WERI-Rb-1 (cell line): ENCODE measurements around the gene EPS8.
"Not testable (repeated sequence)": the region's sequence is repeated elsewhere in the genome, so short reads cannot be mapped to it uniquely, and the experiment has no call there.

Source experiments
- DNase-seq: peaks from one replicate; pipeline ENCODE4 v3.0.0-alpha.2; 2020
- H3K27ac ChIP-seq: fragments of 250-450 bp; sonication (Bioruptor Pico); 2 replicates; pipeline ENCODE4 v1.5.1; 2020; ENCODE audit warnings: mild to moderate bottlenecking, moderate library complexity
- H3K27me3 ChIP-seq: fragments of 250-450 bp; sonication (Bioruptor Pico); 2 replicates; pipeline ENCODE4 v1.5.1; 2021; ENCODE audit warnings: mild to moderate bottlenecking, low read depth, moderate library complexity; ENCODE audit not compliant: insufficient read depth, severe bottlenecking
- H3K36me3 ChIP-seq: fragments of 250-450 bp; sonication (Bioruptor Pico); 2 replicates; pipeline ENCODE4 v1.5.1; 2020; ENCODE audit warnings: mild to moderate bottlenecking, moderate library complexity
- H3K4me3 ChIP-seq: 2 replicates; pipeline ENCODE4 v1.5.1; 2011; ENCODE audit warnings: low read depth, mild to moderate bottlenecking, control low read depth, low read length
- H3K9me3 ChIP-seq: fragments of 250-450 bp; sonication (Bioruptor Pico); 2 replicates; pipeline ENCODE4 v1.5.1; 2021; ENCODE audit warnings: mild to moderate bottlenecking, moderate library complexity; ENCODE audit not compliant: severe bottlenecking
- TF ChIP-seq, protein P1 (sequence below): IDR thresholded peaks from 2 replicates; pipeline ENCODE4 v1.5.1; 2011; ENCODE audit warnings: low read depth, mild to moderate bottlenecking, control low read depth, inconsistent platforms, low read length

The EPS8 gene

DNA sequence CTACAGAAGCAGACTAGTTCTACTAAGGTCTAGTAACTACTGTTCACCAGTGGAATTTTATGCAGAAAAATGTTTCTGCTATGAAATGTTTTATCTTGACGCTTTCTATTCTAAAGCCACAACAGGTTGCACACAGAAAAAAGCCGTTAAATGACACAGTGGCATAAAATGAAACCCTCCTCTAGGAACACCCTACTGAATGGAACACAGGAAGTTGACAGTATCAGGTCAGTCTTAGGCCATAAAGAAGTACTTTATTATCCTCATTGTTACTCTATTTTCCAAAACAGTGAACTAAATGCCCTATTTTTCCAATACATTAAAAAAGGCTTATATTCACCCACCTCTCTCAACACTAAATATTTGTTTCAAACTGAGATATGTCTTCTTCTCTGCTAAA, 21.9 kb downstream of the EPS8 start:
- no peaks in the 10 kb centered on the region for H3K9me3 ChIP-seq
- H3K36me3 ChIP-seq = no peaks in the 10 kb centered on the region
- DNase-seq = no peak
- H3K27me3 ChIP-seq = no peaks in the 10 kb centered on the region
- no peak overlapping the region for H3K27ac ChIP-seq
- no peak overlapping the region for H3K4me3 ChIP-seq
- TF ChIP-seq, protein P1, sequence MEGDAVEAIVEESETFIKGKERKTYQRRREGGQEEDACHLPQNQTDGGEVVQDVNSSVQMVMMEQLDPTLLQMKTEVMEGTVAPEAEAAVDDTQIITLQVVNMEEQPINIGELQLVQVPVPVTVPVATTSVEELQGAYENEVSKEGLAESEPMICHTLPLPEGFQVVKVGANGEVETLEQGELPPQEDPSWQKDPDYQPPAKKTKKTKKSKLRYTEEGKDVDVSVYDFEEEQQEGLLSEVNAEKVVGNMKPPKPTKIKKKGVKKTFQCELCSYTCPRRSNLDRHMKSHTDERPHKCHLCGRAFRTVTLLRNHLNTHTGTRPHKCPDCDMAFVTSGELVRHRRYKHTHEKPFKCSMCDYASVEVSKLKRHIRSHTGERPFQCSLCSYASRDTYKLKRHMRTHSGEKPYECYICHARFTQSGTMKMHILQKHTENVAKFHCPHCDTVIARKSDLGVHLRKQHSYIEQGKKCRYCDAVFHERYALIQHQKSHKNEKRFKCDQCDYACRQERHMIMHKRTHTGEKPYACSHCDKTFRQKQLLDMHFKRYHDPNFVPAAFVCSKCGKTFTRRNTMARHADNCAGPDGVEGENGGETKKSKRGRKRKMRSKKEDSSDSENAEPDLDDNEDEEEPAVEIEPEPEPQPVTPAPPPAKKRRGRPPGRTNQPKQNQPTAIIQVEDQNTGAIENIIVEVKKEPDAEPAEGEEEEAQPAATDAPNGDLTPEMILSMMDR = no peak

DNA sequence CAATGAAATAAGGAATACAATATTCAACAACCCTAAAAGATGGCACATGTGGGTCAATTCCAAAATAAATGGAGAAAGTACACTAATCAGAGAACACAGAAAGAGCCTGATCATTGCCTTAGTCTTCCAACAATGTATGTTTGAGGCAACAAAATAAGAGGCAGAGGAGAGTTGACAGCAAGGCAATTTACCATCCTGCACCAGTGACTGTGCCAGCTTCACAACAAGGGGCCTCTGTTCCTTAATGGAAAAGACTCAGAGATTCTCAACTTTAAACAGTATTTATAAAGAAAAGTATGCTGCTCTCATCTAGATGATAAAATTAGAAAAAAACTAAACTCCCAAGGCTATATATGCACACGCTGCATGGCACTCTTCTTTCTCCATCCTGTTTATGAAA, 25.9 kb downstream of the EPS8 start:
- H3K4me3 ChIP-seq = no peak overlapping the region
- no peaks in the 10 kb centered on the region for H3K36me3 ChIP-seq
- DNase-seq = no peak
- no peaks in the 10 kb centered on the region for H3K27me3 ChIP-seq
- H3K27ac ChIP-seq = no peak overlapping the region
- TF ChIP-seq, protein P1 = no peak
- no peaks in the 10 kb centered on the region for H3K9me3 ChIP-seq

- not testable (repeated sequence) for H3K27ac ChIP-seq, DNase-seq, H3K9me3 ChIP-seq, H3K4me3 ChIP-seq, H3K27me3 ChIP-seq, H3K36me3 ChIP-seq
These were observed 27.0 kb downstream of the EPS8 start for GRCh38 chr12:15762162-15762561.

- no peaks in the 10 kb centered on the region for H3K27me3 ChIP-seq
- H3K9me3 ChIP-seq = no peaks in the 10 kb centered on the region
- no peak overlapping the region for H3K4me3 ChIP-seq
- TF ChIP-seq, protein P1 = no peak
- no peak overlapping the region for H3K27ac ChIP-seq
- no peaks in the 10 kb centered on the region for H3K36me3 ChIP-seq
- DNase-seq = no peak
These were observed 31.5 kb downstream of the EPS8 start for GRCh38 chr12:15757553-15758255.

- TF ChIP-seq, protein P1 = no peak
- Histone ChIP-seq H3K9me3 (no peaks in the 10 kb centered on the region), H3K4me3 (no peak overlapping the region), H3K36me3 (no peaks in the 10 kb centered on the region), H3K27ac (no peak overlapping the region), H3K27me3 (no peaks in the 10 kb centered on the region)
- no peak for DNase-seq
These were observed 32.4 kb downstream of the EPS8 start for GRCh38 chr12:15756822-15757221.

DNA sequence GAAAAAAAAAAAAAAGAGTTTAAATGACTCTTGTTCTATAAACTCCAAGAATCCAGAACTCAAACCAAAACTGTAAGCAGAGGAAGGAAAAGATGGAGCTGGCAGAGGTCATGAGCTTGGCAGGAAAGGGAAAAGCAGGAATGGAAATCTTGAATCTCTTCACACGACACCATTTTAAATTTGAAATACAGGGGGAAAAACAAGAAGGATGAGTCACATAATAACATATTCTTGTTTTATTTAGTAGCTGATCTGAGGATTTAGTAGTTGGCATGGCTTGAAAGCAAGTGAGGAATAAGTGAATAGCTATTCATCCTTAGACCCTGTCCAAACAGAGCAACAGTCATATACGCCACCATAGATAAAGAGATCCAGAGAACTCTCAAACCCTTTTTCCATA, 35.0 kb downstream of the EPS8 start:
- no peak for DNase-seq
- Histone ChIP-seq H3K27ac (no peak overlapping the region), H3K27me3 (no peaks in the 10 kb centered on the region), H3K36me3 (no peaks in the 10 kb centered on the region), H3K4me3 (no peak overlapping the region), H3K9me3 (no peaks in the 10 kb centered on the region)
- TF ChIP-seq, protein P1 = no peak
